Stimulated activated CD4-positive, alpha-beta T cell treated with anti-CD3 and anti-CD28 coated beads, Interleukin-4, amount 100 ng/mL, for 48 hours (primary cell): Measurements from ENCODE around the gene TMEM74B.
"Not testable (repeated sequence)": the region's sequence is repeated elsewhere in the genome, so short reads cannot be mapped to it uniquely, and the experiment has no call there.

Experiments
- DNase-seq, 2 donors: peaks; one replicate each; pipeline ENCODE4 v3.0.0-alpha.2; 2020; ENCODE audit warnings: low read depth in 2 of 2

TMEM74B gene

DNA sequence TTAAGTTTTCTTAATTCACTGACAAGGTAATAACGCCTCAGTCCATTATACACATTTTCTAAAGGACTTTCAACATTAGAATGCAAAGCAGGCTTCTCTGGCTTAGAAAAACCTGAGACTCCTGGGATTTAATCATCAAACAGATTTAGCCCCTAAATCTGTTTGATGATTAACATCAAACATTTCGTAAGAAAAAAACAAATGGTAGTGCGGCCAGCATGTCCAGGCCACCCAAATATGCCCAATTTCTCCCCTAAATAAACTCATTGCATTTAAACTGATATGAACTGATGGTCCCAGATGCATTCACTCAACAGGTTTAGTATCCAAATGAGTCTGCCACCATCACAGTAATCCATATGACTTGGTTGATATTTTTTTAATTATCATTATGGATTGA, 6.2 kb downstream of the TMEM74B start:
- DNase-seq: no peak

DNA sequence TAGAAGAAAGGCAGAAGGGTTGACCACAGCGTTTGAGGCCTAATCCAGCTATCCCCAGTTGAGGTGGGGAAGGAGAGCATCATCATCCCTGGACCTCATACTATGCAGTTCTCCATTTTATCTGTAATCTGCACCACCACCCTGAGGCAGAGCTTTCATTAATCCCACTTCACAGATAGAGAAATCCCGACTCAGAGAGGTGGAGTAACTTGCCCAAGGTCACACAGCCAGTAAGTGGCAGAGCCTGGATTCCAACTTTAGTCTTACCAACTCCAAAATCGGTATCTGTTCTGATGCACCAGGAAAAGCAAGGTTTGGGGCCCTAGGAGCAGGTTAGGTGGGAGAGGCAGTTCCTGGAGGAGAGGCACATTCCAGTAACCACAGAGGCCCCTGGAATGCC, 6.7 kb downstream of the TMEM74B start:
- DNase-seq: no peak

DNA sequence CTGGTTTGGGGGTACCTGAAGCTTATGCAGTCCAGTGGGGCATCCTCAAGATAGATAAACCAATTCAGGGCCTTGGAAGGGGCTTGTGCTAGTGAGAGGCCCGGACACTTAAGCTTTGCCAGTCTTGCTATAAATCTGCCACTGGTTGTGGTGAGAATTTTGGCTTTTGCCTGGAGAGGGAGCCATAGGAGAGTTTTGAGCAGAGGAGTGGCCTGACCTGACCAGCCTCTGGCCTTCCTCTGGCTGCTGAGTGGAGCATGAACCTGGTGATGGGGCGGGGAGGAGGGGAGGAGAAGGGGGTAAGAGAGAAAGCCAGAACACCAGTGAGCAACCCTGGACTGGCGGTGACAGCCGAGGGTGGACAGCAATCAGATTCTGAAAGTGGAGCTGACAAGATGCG, 7.1 kb downstream of the TMEM74B start:
- no peak for DNase-seq

DNA sequence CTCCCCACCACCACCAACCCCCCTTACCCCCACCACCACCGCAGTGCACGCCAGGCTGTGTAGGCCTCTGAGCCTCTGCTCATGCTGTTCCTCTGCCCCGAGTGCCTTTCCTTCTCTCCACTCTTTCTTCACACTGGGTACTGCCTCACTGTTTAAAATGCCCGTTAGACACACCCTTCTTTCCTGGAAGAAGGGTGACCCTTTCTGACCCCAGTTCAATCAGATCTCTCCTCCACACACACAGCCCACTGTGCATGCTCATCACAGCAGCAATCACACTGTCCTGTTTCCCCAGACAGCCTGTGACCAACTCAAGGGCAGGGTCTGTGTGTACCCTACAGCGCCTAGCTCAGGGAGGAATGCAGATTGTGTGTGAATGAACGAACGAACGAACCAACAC, 10.0 kb downstream of the TMEM74B start:
- DNase-seq: no peak

DNA sequence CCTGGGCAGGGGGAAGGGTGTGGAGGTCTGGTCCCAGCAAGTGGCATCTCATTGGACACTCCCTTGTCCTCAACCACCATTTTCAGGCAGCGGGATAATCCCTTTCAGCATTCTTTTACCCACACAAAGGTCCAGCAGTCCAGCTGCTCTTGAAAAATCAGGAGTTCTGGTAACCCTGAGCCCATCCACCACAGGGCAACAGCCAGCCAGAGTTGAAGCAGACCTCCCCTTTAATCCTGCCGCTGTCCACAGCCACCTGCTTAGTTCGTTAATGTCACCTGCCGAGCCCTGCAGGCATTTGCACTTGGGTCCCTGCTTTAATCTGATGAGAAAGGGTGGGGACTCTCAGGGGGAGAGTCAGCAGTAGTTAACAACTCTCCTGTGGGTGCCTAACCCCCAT, 11.1 kb downstream of the TMEM74B start:
- no peak for DNase-seq

DNA sequence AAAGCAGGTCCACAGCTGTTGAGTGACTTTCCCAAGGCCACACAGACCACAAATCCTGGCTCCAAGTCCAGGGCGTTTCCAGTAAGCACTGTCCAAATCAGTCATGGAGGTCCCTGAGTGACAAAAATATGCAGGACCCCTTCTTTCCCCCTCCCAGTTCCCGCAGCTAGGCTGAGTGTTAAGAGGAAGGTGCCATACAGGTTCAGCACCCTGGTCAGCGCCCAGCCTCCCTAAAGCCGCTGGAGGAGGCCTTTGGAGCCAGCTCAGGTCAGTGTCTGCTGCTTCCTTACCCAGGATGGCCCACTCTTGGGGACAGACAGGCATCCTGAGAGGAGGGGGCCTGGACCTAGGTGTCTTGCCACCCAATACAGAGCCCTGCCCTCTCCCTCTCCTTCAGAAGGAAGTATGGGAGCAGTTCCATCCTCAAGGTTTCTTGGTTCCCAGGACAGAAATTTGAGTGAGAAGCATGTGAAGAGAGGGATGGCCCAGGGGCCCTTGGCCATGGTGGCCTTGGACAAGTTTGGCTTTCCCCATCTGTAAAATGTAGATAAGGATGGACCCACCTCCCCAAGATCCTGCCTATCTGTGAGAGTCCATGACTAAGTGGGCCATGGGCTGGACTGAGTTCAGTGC, 13.2 kb downstream of the TMEM74B start:
- DNase-seq: no peak

DNA sequence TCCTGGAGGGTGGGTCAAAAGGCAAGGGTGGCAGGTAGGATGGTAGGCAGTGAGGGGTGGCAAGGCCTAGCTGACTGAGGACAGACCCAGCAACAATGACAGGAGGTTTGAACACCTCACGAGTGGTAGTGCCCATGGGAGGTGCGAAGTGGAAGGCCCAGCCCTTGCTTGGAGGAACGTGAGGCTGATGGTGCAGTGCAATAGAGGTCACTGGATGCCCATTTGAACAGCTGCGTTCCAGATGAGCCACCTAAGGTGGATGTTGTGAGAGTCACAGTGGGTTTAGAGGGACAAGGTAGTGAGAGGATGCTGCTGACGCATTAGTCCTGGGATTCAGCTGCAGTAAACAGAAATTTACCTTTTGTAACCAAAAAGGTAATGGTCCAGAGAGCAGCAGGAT, 15.6 kb downstream of the TMEM74B start:
- no peak for DNase-seq

DNA sequence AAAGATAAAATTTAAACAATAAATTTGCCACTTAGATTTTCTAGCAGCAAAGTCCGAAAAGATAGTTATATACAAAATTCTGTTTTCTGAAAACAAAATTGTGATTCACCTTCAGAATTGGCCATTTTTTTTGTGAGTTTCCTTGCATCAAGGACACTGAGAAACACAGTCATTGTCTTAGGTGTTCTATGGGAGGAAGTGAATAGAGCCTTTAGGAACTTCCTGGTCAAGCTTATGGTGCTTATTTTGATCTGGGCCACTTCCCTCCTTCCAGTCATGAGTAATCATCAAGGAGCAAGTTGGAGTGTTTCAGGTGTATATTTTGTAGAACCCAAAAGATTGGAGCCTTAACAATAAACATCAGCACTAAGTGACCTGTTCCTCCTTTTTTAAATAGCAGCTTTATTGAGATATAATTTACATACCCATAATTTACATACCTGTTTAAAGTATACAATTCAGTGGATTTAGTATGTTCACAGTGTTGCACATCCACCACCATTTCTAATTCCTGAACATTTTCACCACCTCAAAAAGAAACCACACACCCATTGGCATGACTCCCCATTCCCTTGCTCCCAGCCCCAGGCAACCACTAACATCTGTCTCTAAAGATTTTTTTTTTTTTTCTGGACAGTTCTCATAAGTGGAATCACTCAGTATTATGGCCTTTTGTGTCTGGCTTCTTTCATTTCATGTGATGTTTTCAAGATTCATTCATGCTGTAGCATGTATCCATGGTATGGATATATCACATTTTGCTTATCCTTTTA, 17.6 kb downstream of the TMEM74B start:
- DNase-seq: no peak

DNA sequence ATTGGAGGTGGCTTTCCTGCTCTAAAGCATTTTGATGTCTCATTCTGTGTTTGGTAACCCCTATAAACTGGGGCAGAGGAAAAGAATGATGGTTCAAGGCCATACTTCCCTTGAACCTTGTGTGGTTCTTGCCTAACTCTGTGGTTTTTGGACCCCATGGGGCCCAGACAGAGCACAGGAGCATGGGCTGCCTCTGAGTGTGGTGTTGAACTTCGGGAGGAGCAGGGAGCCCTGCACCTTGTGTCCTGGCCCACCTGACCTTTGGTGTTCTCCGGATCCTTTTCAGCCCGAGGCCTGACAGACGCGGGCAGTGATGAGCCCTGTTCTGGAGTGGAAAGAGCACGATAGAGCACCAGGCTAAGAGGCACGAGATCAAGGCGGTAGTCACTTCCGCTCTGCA, 18.8 kb downstream of the TMEM74B start:
- no peak for DNase-seq

DNA sequence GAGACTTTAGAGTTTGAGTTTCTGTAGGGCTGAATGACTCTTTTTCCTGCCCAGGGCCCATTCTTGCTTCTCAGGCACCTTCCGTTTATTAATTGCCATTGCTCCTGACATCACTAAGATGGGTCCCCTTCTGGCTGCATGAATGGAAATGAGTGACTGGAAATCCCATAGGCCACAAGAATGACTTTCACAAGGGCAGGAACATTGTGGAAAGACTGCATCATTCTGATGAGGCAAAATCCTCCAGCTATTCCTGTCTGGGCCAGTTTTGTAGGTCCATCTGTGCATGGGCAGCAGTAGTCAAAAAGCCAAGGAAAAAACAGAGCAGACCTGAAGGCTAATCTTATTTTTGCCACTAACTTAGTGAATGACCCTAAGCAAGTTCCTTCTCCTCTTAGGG, 19.3 kb downstream of the TMEM74B start:
- DNase-seq: no peak

DNA sequence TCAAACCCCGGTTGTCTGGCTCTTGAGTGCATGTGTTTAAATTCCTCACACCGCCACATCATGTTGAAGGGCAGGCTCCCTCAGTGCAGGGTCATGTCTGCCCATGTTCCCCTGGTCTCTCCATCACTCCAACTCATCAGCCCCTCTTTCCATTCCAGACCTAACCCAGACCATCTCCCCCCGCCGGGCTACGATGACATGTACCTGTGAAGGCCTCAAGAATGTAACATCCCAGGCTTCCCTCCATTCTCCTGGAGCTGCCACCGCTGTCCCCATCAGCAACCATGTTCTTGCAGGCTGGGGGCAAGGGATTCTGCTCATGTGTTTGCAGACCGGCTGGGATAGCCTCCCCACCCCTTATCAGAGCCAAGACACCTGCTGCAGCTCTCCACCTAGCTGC, 19.9 kb downstream of the TMEM74B start:
- DNase-seq: no peak

DNA sequence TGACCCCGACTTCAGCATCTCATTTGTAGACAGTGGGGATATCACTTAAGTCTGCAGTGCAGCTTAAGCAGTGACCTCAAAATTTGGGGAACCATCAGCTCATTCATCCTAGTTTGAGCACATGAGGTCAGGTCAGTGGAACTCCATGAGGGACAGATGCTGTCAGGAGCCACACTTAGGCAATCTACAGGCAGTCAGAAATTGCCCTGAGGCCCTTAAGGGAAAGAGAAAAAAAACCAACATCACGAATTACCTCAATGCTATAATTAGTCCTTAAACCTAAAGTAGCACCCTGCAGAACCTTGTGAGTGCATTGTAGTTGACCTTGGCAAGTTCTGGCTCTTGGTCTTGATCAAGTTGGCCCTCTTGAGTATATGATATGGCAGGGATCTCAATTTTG, 21.1 kb downstream of the TMEM74B start:
- DNase-seq: no peak

DNA sequence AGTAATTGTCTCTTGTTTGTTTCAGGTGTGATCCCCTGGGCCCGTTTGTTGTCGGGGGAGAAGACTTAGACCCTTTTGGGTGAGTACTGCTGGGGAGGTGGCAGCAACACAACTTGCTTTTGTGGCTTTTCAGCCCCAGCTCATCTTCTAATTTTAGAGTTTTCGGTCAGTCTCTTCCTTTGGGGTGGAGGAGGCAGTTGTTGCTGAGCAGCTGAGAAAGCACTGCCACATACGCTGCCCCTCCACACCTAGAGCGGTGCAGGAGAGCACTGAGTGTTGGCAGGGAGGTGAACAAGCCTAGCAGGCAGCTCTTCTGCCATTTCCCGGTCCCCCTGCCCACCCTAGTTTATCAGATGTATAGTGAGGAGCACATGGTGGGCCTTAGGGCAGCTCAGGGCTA, 21.7 kb downstream of the TMEM74B start:
- DNase-seq: no peak

DNA sequence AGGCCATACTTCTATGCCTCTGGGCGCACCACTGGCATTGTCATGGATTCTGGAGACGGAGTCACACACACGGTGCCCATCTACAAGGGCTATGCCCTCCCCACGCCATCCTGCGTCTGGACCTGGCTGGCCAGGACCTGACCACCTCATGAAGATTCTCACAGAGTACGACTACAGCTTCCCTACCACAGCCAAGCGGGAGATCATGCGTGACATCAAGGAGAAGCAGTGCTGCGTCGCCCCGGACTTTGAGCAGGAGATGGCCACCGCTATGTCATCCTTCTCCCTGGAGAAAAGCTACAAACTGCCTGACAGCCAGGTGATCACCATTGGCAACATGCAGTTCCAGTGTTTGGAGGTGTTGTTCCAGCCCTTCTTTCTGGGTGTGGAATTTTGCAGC, 23.8 kb downstream of the TMEM74B start:
- no peak for DNase-seq

DNA sequence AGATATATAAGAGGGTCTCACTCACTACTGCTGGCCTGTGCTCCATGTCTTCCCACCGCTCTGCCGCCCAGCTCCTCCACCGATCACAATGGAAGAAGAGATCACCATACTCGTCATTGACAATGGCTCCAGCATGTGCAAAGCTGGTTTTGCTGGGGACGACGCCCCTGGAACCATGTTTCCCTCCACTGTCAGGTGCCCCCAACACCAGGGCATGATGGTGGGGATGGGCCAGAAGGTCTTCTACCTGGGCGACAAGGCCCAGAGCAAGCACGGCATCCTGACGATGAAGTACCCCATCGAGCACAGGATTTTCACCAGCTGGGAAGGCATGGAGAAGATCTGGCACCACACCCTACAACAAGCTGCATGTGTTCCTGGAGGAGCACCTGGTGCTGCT, 24.3 kb downstream of the TMEM74B start:
- DNase-seq: no peak

DNA sequence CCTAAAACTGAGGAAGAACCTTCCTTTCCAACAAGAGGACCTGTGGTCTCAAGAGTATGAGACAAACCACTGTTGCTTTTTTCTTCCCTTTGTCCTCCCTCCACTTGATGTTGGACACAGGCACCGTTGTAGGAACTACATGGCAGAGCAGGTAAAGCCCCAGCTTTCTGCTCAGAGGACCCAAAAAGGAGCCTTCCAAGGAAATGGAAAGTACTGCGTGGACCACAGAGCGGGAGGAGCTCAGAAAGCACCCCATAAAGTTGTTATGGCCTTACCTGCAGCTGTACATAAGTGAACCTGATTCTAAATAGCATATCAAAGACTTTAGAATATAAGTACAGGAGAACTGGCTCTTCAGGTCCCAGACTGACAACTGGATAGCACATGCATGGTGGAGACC, 29.4 kb downstream of the TMEM74B start:
- DNase-seq: no peak

DNA sequence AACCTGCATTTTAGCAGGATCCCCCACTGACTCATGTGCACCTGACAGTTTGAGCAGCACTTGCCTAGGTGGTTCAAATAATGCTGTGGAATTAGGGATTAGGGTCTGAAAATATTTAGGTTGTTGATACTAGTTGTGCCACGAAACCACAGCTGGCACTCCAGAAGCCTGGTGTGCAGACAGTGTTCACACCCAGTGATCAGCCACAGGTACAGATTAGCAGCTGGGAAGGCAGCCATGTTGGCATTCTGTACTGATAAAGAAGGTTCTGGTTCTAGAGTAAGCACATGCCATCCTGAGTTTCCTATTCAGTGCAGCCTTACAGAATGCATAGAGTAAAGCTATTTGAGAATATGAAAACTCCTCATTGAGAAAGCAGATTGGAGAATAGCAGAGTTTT, 30.1 kb downstream of the TMEM74B start:
- DNase-seq: no peak

DNA sequence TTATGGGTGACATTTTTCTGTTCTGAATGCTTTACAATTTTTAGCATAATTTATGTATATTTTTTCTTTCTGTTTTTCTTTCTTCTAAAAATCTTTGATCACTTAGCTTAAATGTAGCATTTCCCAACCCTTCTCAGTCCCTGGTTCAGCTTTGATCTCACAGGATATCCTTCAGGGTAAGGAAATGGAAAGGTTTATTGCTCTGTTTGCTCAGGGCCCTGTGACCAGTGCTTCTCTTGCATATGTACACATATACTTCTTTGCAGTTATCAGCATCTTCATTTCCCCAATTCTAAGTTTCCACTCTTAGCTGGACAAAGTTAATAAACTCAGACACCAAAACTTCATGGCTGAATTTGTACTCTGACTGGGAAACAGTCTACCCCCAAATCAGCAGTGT, 30.6 kb downstream of the TMEM74B start:
- DNase-seq: no peak

DNA sequence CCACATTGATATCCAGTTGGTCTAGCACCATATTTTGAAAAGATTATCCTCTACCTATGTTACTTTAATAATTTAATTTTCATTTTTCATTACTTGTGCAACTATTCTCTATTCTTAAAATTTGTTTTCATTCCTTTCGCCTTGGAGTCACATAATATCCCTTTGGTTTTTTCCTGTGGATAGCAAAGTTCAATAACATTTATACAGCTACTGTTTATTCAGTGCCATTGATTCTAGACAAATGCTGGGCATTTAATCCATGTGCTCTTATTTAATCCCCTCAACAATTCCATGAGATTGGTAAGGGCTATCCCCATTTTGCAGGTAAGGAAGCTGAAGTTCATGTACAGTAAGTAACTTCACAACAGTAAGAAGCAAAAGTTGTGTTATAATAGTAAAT, 33.8 kb downstream of the TMEM74B start:
- DNase-seq: no peak

DNA sequence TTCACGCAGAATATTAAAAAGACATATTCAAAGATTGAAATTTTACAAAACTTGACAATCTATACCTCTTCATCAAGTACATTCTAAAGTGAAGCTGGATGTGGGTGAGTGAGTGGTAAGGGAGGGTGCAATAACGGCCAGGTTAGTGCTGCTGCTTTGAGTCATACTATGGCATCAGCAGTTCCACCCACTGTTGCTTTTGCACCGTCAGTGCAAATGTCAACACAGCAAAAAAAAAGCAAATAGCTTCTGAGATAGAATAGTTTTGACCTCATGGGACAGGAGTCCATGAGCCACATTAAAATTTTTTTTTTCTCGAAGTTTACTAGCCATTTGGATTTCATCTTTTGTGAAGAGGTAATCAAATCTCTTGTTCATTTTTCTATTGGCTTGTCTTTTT, 34.6 kb downstream of the TMEM74B start:
- DNase-seq: no peak

DNA sequence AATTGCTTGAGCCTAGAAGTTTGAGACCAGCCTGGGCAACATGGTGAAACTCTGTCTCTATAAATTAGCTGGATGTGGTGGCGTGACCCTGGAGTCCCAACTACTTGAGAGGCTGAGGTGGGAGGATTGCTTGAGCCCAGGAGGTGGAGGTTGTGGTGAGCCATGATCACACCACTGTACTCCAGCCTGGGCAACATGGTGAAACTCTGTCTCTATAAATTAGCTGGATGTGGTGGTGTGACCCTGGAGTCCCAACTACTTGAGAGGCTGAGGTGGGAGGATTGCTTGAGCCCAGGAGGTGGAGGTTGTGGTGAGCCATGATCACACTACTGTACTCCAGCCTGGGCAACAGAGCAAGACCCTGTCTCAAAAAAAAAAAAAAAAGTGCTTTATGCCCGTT, 35.0 kb downstream of the TMEM74B start:
- not testable (repeated sequence) for DNase-seq

DNA sequence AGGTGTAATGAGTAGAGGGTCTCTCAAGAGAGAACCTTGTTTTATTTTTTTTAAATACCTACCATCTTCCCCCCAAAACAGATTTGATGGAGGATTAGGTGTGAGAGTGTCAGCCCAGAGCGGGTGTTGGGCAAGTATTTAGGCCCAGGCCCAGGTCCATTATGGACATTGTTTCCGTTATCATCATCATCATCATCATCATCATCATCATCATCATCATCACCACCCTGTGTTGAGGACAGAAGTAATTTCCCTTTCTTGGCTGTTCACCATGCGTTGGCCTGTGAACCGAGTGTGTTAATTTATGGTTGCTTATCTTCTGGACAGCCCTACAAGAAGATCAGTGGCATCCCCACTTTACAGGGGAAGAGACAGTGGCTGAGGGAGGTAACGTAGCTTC, 37.8 kb downstream of the TMEM74B start:
- no peak for DNase-seq

DNA sequence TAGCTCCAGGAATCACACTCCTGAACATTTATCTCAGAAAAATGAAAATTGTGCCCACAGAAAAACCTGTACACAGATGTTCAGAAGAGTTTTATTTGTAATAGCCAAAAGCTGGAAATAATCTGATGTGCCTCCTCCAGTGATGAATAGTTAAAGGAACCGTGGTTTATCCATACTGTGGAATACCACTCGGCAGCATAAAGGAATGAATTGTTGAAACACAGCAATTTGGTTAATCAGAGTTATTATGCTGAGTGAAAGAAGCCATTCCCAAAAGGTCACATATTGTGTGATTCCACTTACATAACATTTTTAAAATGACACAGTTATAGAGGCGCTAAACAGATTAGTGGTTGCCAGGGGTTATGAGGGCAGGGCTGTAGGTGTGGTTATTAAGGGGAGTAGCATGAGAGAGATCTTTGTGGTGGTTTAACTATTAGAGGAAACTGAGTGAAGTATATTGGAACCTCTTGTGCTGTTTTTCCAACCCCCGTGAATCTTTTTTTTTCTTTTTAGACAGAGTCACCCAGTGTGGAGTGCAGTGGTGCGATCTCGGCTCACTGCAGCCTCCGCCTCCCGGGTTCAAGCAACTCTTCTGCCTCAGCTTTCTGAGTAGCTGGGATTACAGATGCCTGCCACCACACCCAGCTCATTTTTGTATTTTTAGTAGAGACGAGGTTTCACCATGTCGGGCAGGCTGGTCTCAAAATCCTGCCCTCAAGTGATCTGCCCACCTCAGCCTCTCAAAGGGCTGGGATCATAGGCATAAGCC, 40.2 kb downstream of the TMEM74B start:
- no peak for DNase-seq
